GM12892 (cell line): ENCODE results near the gene SLC39A3.

Experiments used
- POLR2A ChIP-seq: IDR thresholded peaks from 2 replicates; pipeline ENCODE4 v1.6.1; 2011; ENCODE audit warnings: low read depth, low read length, control low read depth
- POLR2AphosphoS5 ChIP-seq: IDR thresholded peaks from 2 replicates; pipeline ENCODE4 v1.6.1; 2011; ENCODE audit warnings: low read depth, low read length, control low read depth
- TAF1 ChIP-seq: IDR thresholded peaks from 2 replicates; pipeline ENCODE4 v1.6.1; 2011; ENCODE audit warnings: low read depth, mild to moderate bottlenecking, control low read depth, low read length, borderline replicate concordance

GRCh38 chr19:2721570-2722540 is 18.0 kb downstream of the SLC39A3 start:
- TF ChIP-seq TAF1 (no peak), POLR2A (no peak), POLR2AphosphoS5 (no peak)
